Skeletal muscle cell (primary cell): ENCODE results near the gene OR8D2.
A peak's percentile ranks its signal among the peaks of the same experiment; 100 is the strongest.
"Not testable (repeated sequence)": the region's sequence is repeated elsewhere in the genome, so short reads cannot be mapped to it uniquely, and the experiment has no call there.

Source experiments
- DNase-seq: peaks from one replicate; pipeline ENCODE4 v3.0.0-alpha.2; 2010; ENCODE audit warnings: low read depth
- H3K4me3 ChIP-seq: 2 replicates; pipeline ENCODE4 v1.5.1; 2011; ENCODE audit warnings: low read depth, mild to moderate bottlenecking, control low read depth, low read length, moderate library complexity

Gene OR8D2

GRCh38 chr11:124296016-124296415 is 24.0 kb downstream of the OR8D2 start:
- no peak for DNase-seq

DNA sequence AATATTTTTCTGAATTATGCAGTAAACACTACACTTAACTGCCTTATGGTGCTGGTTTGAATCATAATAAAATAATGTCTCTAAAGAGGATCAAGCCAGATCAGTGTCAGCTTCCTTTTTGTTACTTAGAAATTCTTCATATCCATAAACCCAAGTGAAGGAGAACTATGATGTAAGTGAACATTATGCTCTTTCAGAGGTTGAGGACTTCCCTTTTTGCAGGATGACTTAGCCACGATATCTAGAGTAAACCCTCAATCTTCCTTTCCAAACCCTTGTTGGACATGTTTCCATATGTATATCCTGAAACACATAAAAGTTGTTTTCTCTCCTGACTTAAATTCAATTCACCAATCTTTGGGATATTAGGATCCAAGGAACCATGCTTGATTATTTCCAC is 25.3 kb downstream of the OR8D2 start:
- no peak for DNase-seq
- no peak overlapping the region for H3K4me3 ChIP-seq

More at GRCh38 chr11:124296016-124296415, 24.0 kb downstream of the OR8D2 start:
- H3K4me3 ChIP-seq = no peak overlapping the region

GRCh38 chr11:124285610-124286344 is 34.2 kb downstream of the OR8D2 start:
- DNase-seq = peak; percentile 90

DNA sequence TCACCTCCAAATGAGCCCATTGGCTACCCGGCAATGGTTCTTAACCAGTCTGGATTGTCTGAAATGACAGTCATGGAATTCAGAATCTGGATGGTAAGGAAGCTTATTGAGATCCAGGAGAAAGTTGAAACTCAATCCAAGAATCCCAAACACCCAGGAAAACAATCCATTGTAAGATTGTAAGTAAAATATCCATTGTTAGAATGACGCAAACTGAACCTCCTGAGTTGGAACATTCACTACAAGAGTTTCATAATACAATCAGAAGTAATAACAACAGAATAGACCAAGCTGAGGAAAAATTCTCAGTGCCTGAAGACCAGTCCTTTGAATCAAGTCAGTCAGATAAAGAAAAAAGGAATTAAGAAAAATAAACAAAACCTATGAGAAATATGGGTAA is 41.7 kb downstream of the OR8D2 start:
- DNase-seq = no peak
- H3K4me3 ChIP-seq = no peak overlapping the region

More at GRCh38 chr11:124285610-124286344, 34.2 kb downstream of the OR8D2 start:
- no peak overlapping the region for H3K4me3 ChIP-seq

DNA sequence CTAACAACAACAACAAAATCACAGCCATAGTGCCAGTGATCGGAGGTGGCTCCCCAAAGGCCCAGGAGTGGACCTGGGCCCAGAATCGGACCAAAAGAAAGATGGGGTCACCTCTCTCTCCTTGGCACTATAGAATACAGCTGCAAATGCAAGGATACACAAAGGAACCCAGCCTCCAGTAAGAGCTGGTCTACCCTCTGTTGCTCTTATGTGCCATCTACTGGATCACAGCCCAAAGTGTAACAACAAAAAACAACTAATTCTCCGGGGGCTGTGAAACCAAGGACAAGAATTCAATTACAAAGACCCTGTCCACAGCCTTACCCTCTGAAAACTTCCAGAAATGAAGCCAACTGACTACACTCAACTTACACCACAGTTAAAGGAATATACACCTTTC is 42.2 kb downstream of the OR8D2 start:
- no peak for DNase-seq
- H3K4me3 ChIP-seq = no peak overlapping the region

DNA sequence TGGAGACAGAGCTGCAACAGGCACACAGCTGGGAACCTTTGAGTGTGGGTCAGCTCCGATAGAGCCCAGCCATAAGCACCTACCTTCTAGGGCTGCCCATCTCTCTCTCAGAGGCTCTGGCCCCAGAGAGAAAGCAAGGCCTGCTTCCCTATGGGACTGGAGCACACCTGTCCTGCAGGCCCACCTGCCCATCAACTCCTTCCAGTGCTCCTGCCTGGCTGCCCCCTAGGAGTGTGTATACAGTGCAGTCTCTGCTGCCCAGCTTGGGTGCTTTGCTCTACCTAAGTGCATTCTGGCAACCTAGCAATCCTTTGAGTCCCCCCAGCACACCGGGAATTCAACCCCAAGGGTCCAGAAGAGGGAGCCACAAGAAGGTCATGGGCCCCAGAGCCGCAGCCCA is 42.8 kb downstream of the OR8D2 start:
- DNase-seq = no peak
- H3K4me3 ChIP-seq = no peak overlapping the region

- no peak overlapping the region for H3K4me3 ChIP-seq
- peak; percentile 29 for DNase-seq
These were observed 43.9 kb downstream of the OR8D2 start for GRCh38 chr11:124276081-124276480.

GRCh38 chr11:124274000-124274399 is 46.0 kb downstream of the OR8D2 start:
- no peak overlapping the region for H3K4me3 ChIP-seq

GRCh38 chr11:124270886-124271285 is 49.1 kb downstream of the OR8D2 start:
- not testable (repeated sequence) for DNase-seq, H3K4me3 ChIP-seq

More at GRCh38 chr11:124274000-124274399, 46.0 kb downstream of the OR8D2 start:
- no peak for DNase-seq
